SK-N-SH (cell line): ENCODE measurements around the gene POMC.

Experiments
- CHD2 ChIP-seq: fragments of 150-350 bp; IDR thresholded peaks from 2 replicates; pipeline ENCODE4 v1.6.1; 2018; ENCODE audit warnings: low read length; ENCODE audit not compliant: partially characterized antibody
- EP300 ChIP-seq, 2 experiments: IDR thresholded peaks; 2 replicates each; pipeline versions ENCODE4 v1.4.0 to v1.6.1; 2012; ENCODE audit warnings: borderline replicate concordance in 1 of 2, low read depth in 1 of 2, low read length in 1 of 2
- EZH2phosphoT487 ChIP-seq: fragments of 200-600 bp; sonication (generic); IDR thresholded peaks from 2 replicates; pipeline ENCODE4 v1.6.1; 2017; ENCODE audit warnings: low read depth, mixed run types, mild to moderate bottlenecking, antibody characterized with exemption, moderate library complexity, borderline replicate concordance
- MXI1 ChIP-seq: IDR thresholded peaks from 2 replicates; pipeline ENCODE4 v1.6.1; 2012; ENCODE audit warnings: mild to moderate bottlenecking, low read depth, low read length, improper control_type of control experiment
- POLR2AphosphoS5 ChIP-seq: IDR thresholded peaks from 2 replicates; pipeline ENCODE4 v1.6.1; 2012; ENCODE audit warnings: low read depth, low read length
- RAD21 ChIP-seq: IDR thresholded peaks from 2 replicates; pipeline ENCODE4 v1.6.1; 2012; ENCODE audit warnings: mild to moderate bottlenecking, low read length
- RCOR1 ChIP-seq: fragments of 150-350 bp; IDR thresholded peaks from 2 replicates; pipeline ENCODE4 v1.6.1; 2017; ENCODE audit warnings: antibody characterized with exemption, low read length
- SIN3A ChIP-seq: IDR thresholded peaks from 2 replicates; pipeline ENCODE4 v1.6.1; 2012; ENCODE audit warnings: low read depth, mild to moderate bottlenecking, low read length, moderate library complexity, borderline replicate concordance
- TCF12 ChIP-seq: IDR thresholded peaks from 2 replicates; pipeline ENCODE4 v1.4.0; 2012
- YY1 ChIP-seq: IDR thresholded peaks from 2 replicates; pipeline ENCODE4 v1.4.0; 2012; ENCODE audit warnings: low read depth, mild to moderate bottlenecking
- TF ChIP-seq, protein P1 (sequence below): fragments of 200-600 bp; sonication (generic); IDR thresholded peaks from 2 replicates; pipeline ENCODE4 v1.6.1; 2017; ENCODE audit warnings: antibody characterized with exemption, mild to moderate bottlenecking, moderate library complexity
- TF ChIP-seq, protein P2 (sequence below): IDR thresholded peaks from 2 replicates; pipeline ENCODE4 v1.4.0; 2012; ENCODE audit warnings: low read depth
- TF ChIP-seq, protein P3 (sequence below): IDR thresholded peaks from 2 replicates; pipeline ENCODE4 v1.6.1; 2012; ENCODE audit warnings: mild to moderate bottlenecking, low read depth, low read length, moderate library complexity
- TF ChIP-seq, protein P4 (sequence below): IDR thresholded peaks from 2 replicates; pipeline ENCODE4 v1.4.0; 2012; ENCODE audit warnings: low read depth, borderline replicate concordance

DNA sequence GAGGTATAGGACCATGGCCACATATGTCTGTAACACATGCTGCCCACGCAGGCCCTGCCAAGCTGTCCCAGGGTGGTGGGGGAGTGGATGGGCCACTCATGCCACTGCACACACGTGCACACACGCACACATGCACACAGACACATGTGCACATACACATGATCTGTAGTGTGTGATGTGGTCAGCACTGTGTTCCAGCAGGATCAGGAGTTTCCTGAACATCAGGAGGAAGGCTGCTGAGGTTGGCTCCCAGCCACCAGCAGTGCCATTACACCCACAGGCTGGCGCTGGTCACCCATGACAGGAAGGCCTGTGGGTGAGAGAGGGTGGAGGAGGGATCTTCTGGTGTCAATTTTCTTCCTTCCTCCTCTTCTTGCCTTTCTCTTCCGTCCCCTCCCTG, 44.7 kb downstream of the POMC start:
- TF ChIP-seq TCF12 (no peak), YY1 (no peak), POLR2AphosphoS5 (no peak), CHD2 (no peak), RAD21 (no peak), MXI1 (no peak), RCOR1 (no peak), EP300 (IDR thresholded peaks at IDR 0.05; ENCODE audit: borderline replicate concordance in 1 of 2, low read depth in 1 of 2, low read length in 1 of 2) (no peak), SIN3A (no peak), EZH2phosphoT487 (no peak)
- TF ChIP-seq, protein P1, sequence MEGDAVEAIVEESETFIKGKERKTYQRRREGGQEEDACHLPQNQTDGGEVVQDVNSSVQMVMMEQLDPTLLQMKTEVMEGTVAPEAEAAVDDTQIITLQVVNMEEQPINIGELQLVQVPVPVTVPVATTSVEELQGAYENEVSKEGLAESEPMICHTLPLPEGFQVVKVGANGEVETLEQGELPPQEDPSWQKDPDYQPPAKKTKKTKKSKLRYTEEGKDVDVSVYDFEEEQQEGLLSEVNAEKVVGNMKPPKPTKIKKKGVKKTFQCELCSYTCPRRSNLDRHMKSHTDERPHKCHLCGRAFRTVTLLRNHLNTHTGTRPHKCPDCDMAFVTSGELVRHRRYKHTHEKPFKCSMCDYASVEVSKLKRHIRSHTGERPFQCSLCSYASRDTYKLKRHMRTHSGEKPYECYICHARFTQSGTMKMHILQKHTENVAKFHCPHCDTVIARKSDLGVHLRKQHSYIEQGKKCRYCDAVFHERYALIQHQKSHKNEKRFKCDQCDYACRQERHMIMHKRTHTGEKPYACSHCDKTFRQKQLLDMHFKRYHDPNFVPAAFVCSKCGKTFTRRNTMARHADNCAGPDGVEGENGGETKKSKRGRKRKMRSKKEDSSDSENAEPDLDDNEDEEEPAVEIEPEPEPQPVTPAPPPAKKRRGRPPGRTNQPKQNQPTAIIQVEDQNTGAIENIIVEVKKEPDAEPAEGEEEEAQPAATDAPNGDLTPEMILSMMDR: no peak
- TF ChIP-seq, protein P2, sequence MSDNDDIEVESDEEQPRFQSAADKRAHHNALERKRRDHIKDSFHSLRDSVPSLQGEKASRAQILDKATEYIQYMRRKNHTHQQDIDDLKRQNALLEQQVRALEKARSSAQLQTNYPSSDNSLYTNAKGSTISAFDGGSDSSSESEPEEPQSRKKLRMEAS: no peak
- TF ChIP-seq, protein P3, sequence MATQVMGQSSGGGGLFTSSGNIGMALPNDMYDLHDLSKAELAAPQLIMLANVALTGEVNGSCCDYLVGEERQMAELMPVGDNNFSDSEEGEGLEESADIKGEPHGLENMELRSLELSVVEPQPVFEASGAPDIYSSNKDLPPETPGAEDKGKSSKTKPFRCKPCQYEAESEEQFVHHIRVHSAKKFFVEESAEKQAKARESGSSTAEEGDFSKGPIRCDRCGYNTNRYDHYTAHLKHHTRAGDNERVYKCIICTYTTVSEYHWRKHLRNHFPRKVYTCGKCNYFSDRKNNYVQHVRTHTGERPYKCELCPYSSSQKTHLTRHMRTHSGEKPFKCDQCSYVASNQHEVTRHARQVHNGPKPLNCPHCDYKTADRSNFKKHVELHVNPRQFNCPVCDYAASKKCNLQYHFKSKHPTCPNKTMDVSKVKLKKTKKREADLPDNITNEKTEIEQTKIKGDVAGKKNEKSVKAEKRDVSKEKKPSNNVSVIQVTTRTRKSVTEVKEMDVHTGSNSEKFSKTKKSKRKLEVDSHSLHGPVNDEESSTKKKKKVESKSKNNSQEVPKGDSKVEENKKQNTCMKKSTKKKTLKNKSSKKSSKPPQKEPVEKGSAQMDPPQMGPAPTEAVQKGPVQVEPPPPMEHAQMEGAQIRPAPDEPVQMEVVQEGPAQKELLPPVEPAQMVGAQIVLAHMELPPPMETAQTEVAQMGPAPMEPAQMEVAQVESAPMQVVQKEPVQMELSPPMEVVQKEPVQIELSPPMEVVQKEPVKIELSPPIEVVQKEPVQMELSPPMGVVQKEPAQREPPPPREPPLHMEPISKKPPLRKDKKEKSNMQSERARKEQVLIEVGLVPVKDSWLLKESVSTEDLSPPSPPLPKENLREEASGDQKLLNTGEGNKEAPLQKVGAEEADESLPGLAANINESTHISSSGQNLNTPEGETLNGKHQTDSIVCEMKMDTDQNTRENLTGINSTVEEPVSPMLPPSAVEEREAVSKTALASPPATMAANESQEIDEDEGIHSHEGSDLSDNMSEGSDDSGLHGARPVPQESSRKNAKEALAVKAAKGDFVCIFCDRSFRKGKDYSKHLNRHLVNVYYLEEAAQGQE: no peak
- TF ChIP-seq, protein P4, sequence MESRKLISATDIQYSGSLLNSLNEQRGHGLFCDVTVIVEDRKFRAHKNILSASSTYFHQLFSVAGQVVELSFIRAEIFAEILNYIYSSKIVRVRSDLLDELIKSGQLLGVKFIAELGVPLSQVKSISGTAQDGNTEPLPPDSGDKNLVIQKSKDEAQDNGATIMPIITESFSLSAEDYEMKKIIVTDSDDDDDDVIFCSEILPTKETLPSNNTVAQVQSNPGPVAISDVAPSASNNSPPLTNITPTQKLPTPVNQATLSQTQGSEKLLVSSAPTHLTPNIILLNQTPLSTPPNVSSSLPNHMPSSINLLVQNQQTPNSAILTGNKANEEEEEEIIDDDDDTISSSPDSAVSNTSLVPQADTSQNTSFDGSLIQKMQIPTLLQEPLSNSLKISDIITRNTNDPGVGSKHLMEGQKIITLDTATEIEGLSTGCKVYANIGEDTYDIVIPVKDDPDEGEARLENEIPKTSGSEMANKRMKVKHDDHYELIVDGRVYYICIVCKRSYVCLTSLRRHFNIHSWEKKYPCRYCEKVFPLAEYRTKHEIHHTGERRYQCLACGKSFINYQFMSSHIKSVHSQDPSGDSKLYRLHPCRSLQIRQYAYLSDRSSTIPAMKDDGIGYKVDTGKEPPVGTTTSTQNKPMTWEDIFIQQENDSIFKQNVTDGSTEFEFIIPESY: no peak
